HepG2 (cell line): Measurements from ENCODE around the gene BCAS3. TPM values are rescaled to one million over a fixed set of nuclear protein-coding genes. Genes with fewer than 3 reads are reported as not detected.

Experiments
- ATAC-seq: fragments of 200-7000 bp; cut with Tn5 transposase; 3 replicates; pipeline ENCODE4 v1.9.1; 2020; ENCODE audit warnings: mild to moderate bottlenecking, moderate library complexity
- BruUV-seq: library from RNA; stranded (reverse); fragments of 400-500 nt; replicated peaks from 2 replicates; lab custom pipeline; 2021; lab: Mats Ljungman, UMichigan
- CTCF ChIA-PET: fragments of 300-600 bp; formaldehyde crosslinking; extraction: SDS; loops from one replicate; lab custom pipeline; 2021; ENCODE audit warnings: low total read pairs, inconsistent platforms, low intra/inter-chr PET ratio; lab: Yijun Ruan, JAX
- POLR2A ChIA-PET: fragments of 350-600 bp; sonication (Branson Sonifier 250); formaldehyde crosslinking; loops from one replicate; lab custom pipeline; 2020; ENCODE audit warnings: antibody characterized with exemption, inconsistent platforms; lab: Yijun Ruan, JAX
- DNase-seq: peaks from one replicate; pipeline ENCODE4 v3.0.0-alpha.2; 2015; ENCODE audit warnings: low spot score
- FAIRE-seq: peaks from 3 replicates; lab custom pipeline; 2011; peaks lifted over from hg19 to GRCh38; lab: Jason Lieb, UNC
- H2AFZ ChIP-seq: one replicate; pipeline ENCODE4 v1.6.1; 2011; ENCODE audit warnings: low read length, inconsistent platforms
- H3K27ac ChIP-seq: fragments of 300-600 bp; 3 replicates; pipeline ENCODE4 v1.8.0; 2011; ENCODE audit warnings: mixed run types, mild to moderate bottlenecking, mixed read lengths, low read length, inconsistent platforms; ENCODE audit not compliant: insufficient read depth; ENCODE audit errors: extremely low read length
- H3K27me3 ChIP-seq, 2 experiments: fragments of 200-600 bp in 1 of 2; 2 replicates in 1 of 2; 3 replicates in 1 of 2; pipeline versions ENCODE4 v1.6.0 to v1.8.0; 2011; ENCODE audit warnings: low read length in 2 of 2, mild to moderate bottlenecking in 2 of 2, moderate library complexity in 2 of 2, inconsistent platforms in 1 of 2; ENCODE audit not compliant: insufficient read depth in 2 of 2, control insufficient read depth in 1 of 2
- H3K36me3 ChIP-seq, 2 experiments: fragments of 200-600 bp in 1 of 2; replicated peaks in 1 of 2; 2 replicates in 1 of 2; 3 replicates in 1 of 2; pipeline versions ENCODE4 v1.5.1 to v1.8.0; 2011; ENCODE audit warnings: low read length in 2 of 2, inconsistent platforms in 1 of 2; ENCODE audit not compliant: insufficient read depth in 2 of 2, control insufficient read depth in 1 of 2
- H3K4me1 ChIP-seq: 2 replicates; pipeline ENCODE4 v1.5.1; 2012; ENCODE audit warnings: low read length, inconsistent platforms; ENCODE audit not compliant: insufficient read depth
- H3K4me2 ChIP-seq: 2 replicates; pipeline ENCODE4 v1.6.0; 2011; ENCODE audit warnings: low read depth, low read length, inconsistent platforms
- H3K4me3 ChIP-seq, 3 experiments: fragments of 200-600 bp in 1 of 3; sonication (generic), shearing (Covaris generic) in 1 of 3; replicated peaks in 1 of 3; 2 replicates each; pipeline ENCODE4 v1.5.1; 2011 to 2016; ENCODE audit warnings: low read length in 3 of 3, inconsistent platforms in 2 of 3, low read depth in 2 of 3, mild to moderate bottlenecking in 2 of 3, control low read depth in 1 of 3, mixed read lengths in 1 of 3; ENCODE audit not compliant: insufficient read depth in 1 of 3
- H3K79me2 ChIP-seq: one replicate; pipeline ENCODE4 v1.6.1; 2011; ENCODE audit warnings: low read length, inconsistent platforms; ENCODE audit not compliant: insufficient read depth
- H3K9ac ChIP-seq: 2 replicates; pipeline ENCODE4 v1.6.0; 2011; ENCODE audit warnings: mild to moderate bottlenecking, low read depth, low read length, inconsistent platforms; ENCODE audit not compliant: insufficient read depth
- H3K9me3 ChIP-seq: 2 replicates; pipeline ENCODE4 v1.5.1; 2012; ENCODE audit warnings: mild to moderate bottlenecking, low read length
- H4K20me1 ChIP-seq: 2 replicates; pipeline ENCODE4 v1.6.0; 2011; ENCODE audit warnings: inconsistent platforms, mild to moderate bottlenecking, low read length, moderate library complexity; ENCODE audit not compliant: insufficient read depth
- CEBPZ ChIP-seq: IDR thresholded peaks from 2 replicates; pipeline ENCODE4 v1.6.1; 2012; ENCODE audit warnings: low read length, improper control_type of control experiment
- PBX3 ChIP-seq: sonication (generic); formaldehyde crosslinking; IDR thresholded peaks from 2 replicates; pipeline ENCODE4 v1.8.1; 2023; ENCODE audit warnings: missing genetic modification reagents, inconsistent platforms, borderline replicate concordance
- SMARCE1 ChIP-seq: fragments of 450-650 bp; IDR thresholded peaks from 2 replicates; pipeline ENCODE4 v1.6.1; 2017; ENCODE audit warnings: borderline replicate concordance
- ZFP36L2 ChIP-seq: sonication (generic); formaldehyde crosslinking; IDR thresholded peaks from 2 replicates; pipeline ENCODE4 v1.4.0; 2020; ENCODE audit warnings: missing genetic modification reagents
- ZNF616 ChIP-seq: sonication (generic); formaldehyde crosslinking; IDR thresholded peaks from 2 replicates; pipeline ENCODE4 v1.5.0; 2020; ENCODE audit warnings: low read depth, mild to moderate bottlenecking, missing genetic modification reagents
- WGBS: methylation state at CpG from one replicate; pipeline ENCODE4 v1.1.6; 2017; ENCODE audit warnings: low lambda C conversion rate; 5-methylcytosine and 5-hydroxymethylcytosine counted together
- in situ Hi-C: cut with HindIII; loops from 2 replicates; pipeline ENCODE4 v1.10.0; 2017; ENCODE audit warnings: low pct_unique_long_range_greater_than_20kb; ENCODE audit not compliant: extremely low pct_ligation_motif_present
- intact Hi-C: fragments of 100-400 bp; cut with micrococcal nuclease; formaldehyde crosslinking; loops from one replicate; pipeline ENCODE4 v1.10.0; 2022; ENCODE audit not compliant: unreplicated experiment
- polyA plus RNA-seq, 8 experiments: library from polyadenylated mRNA; depleted of rRNA in 3 of 8; stranded (reverse) in 7 of 8; unstranded in 1 of 8; fragments of >200 nt; fragmentation: Illumina TruSeq in 4 of 8; extraction: Trizol in 4 of 8; gene quantifications; 2 replicates each; pipeline versions ENCODE4 v1.2.1 to v1.2.3, GENCODE V29; 2011 to 2016; ENCODE audit warnings: low read depth in 4 of 8, missing spikeins in 1 of 8, mixed read lengths in 1 of 8; ENCODE audit not compliant: insufficient read depth in 1 of 8
- total RNA-seq, 5 experiments: library from RNA; depleted of rRNA; stranded (reverse); fragments of >200 nt; fragmentation: Illumina TruSeq; extraction: Trizol; gene quantifications; 2 replicates each; pipeline ENCODE4 v1.2.3, GENCODE V29; 2016; ENCODE audit warnings: low read depth in 1 of 5
- TF ChIP-seq, protein P1 (sequence below): sonication (generic); formaldehyde crosslinking; IDR thresholded peaks from 2 replicates; pipeline ENCODE4 v1.4.0; 2020; ENCODE audit warnings: missing genetic modification reagents
- TF ChIP-seq, protein P2 (sequence below): sonication (generic); formaldehyde crosslinking; IDR thresholded peaks from 2 replicates; pipeline ENCODE4 v1.4.0; 2020; ENCODE audit warnings: low read depth, mild to moderate bottlenecking, missing genetic modification reagents
- TF ChIP-seq, protein P3 (sequence below): sonication (generic); formaldehyde crosslinking; IDR thresholded peaks from 2 replicates; pipeline ENCODE4 v1.4.0; 2020; ENCODE audit warnings: mild to moderate bottlenecking, missing genetic modification reagents, borderline replicate concordance
- TF ChIP-seq, protein P4 (sequence below): sonication (generic); formaldehyde crosslinking; IDR thresholded peaks from 2 replicates; pipeline ENCODE4 v1.4.0; 2020; ENCODE audit warnings: mild to moderate bottlenecking, missing genetic modification reagents

Gene BCAS3
- total and polyA plus RNA-seq, 2 of the 13 experiments (the other 11 are each of a cell fraction or from before 2014, with no cell fraction given), result 10.7 to 11.2 TPM

DNA sequence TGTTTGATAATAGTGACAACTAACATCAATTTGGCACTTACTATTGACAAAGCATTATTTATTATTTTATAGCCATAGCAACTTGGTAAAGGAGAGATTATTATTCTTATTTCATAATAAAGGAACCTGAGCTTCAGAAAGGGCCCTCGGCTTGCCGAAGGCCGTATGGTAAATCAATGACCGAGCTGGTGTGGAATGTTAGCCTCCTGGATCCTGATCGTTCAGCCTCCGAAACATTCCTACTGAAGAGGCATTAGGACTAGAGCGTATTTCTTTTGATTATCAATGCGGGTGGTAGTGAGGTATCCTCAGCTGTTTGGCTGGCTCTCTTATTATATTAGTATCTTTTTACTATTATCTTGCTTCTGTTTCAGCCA lies 522.7 kb downstream of the BCAS3 start:
- H3K36me3 ChIP-seq, result no peaks in the 10 kb centered on the region
- no peak overlapping the region for H3K27ac ChIP-seq
- no peaks in the 10 kb centered on the region for H3K9me3 ChIP-seq
- H4K20me1 ChIP-seq, result no peaks in the 10 kb centered on the region
- H3K4me2 ChIP-seq, result no peak overlapping the region
- H3K4me3 ChIP-seq, result no peak overlapping the region
- in situ Hi-C loops (no loop called here), intact Hi-C loops (no loop called here)
- FAIRE-seq, result no peak
- peaks cover 20% of the 10 kb centered on the region for H3K4me1 ChIP-seq
- no peaks in the 10 kb centered on the region for H3K79me2 ChIP-seq
- no peak for ATAC-seq
- DNase-seq, result no peak
- ChIA-PET POLR2A (no interaction called here), CTCF (no interaction called here)
- 70% methylated on average over 8 of the region's 8 CpGs for WGBS
- no TSS peak for BruUV-seq
- H3K27me3 ChIP-seq, result no peaks in the 10 kb centered on the region
- H2AFZ ChIP-seq, result no peak overlapping the region
- H3K9ac ChIP-seq, result no peak overlapping the region
- TF ChIP-seq, protein P1, sequence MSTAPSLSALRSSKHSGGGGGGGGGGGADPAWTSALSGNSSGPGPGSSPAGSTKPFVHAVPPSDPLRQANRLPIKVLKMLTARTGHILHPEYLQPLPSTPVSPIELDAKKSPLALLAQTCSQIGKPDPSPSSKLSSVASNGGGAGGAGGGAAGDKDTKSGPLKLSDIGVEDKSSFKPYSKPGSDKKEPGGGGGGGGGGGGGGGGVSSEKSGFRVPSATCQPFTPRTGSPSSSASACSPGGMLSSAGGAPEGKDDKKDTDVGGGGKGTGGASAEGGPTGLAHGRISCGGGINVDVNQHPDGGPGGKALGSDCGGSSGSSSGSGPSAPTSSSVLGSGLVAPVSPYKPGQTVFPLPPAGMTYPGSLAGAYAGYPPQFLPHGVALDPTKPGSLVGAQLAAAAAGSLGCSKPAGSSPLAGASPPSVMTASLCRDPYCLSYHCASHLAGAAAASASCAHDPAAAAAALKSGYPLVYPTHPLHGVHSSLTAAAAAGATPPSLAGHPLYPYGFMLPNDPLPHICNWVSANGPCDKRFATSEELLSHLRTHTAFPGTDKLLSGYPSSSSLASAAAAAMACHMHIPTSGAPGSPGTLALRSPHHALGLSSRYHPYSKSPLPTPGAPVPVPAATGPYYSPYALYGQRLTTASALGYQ (CRISPR knock-in tag), result no peak
- TF ChIP-seq SMARCE1, result no peak
- TF ChIP-seq, protein P2, sequence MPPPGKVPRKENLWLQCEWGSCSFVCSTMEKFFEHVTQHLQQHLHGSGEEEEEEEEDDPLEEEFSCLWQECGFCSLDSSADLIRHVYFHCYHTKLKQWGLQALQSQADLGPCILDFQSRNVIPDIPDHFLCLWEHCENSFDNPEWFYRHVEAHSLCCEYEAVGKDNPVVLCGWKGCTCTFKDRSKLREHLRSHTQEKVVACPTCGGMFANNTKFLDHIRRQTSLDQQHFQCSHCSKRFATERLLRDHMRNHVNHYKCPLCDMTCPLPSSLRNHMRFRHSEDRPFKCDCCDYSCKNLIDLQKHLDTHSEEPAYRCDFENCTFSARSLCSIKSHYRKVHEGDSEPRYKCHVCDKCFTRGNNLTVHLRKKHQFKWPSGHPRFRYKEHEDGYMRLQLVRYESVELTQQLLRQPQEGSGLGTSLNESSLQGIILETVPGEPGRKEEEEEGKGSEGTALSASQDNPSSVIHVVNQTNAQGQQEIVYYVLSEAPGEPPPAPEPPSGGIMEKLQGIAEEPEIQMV, result no peak
- no peak for TF ChIP-seq PBX3 (CRISPR knock-in tag)
- no peak for TF ChIP-seq ZNF616
- no peak for TF ChIP-seq ZFP36L2 (CRISPR knock-in tag)
- TF ChIP-seq, protein P3, sequence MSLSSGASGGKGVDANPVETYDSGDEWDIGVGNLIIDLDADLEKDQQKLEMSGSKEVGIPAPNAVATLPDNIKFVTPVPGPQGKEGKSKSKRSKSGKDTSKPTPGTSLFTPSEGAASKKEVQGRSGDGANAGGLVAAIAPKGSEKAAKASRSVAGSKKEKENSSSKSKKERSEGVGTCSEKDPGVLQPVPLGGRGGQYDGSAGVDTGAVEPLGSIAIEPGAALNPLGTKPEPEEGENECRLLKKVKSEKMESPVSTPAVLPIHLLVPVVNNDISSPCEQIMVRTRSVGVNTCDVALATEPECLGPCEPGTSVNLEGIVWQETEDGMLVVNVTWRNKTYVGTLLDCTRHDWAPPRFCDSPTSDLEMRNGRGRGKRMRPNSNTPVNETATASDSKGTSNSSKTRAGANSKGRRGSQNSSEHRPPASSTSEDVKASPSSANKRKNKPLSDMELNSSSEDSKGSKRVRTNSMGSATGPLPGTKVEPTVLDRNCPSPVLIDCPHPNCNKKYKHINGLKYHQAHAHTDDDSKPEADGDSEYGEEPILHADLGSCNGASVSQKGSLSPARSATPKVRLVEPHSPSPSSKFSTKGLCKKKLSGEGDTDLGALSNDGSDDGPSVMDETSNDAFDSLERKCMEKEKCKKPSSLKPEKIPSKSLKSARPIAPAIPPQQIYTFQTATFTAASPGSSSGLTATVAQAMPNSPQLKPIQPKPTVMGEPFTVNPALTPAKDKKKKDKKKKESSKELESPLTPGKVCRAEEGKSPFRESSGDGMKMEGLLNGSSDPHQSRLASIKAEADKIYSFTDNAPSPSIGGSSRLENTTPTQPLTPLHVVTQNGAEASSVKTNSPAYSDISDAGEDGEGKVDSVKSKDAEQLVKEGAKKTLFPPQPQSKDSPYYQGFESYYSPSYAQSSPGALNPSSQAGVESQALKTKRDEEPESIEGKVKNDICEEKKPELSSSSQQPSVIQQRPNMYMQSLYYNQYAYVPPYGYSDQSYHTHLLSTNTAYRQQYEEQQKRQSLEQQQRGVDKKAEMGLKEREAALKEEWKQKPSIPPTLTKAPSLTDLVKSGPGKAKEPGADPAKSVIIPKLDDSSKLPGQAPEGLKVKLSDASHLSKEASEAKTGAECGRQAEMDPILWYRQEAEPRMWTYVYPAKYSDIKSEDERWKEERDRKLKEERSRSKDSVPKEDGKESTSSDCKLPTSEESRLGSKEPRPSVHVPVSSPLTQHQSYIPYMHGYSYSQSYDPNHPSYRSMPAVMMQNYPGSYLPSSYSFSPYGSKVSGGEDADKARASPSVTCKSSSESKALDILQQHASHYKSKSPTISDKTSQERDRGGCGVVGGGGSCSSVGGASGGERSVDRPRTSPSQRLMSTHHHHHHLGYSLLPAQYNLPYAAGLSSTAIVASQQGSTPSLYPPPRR (CRISPR knock-in tag), result no peak
- TF ChIP-seq CEBPZ, result no peak
- TF ChIP-seq, protein P4, sequence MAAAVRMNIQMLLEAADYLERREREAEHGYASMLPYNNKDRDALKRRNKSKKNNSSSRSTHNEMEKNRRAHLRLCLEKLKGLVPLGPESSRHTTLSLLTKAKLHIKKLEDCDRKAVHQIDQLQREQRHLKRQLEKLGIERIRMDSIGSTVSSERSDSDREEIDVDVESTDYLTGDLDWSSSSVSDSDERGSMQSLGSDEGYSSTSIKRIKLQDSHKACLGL (CRISPR knock-in tag), result no peak
